Osteoblast (primary cell): Measurements from ENCODE around the gene ASB3. TPM values are rescaled to one million over a fixed set of nuclear protein-coding genes. Genes with fewer than 3 reads are reported as not detected.
A peak's percentile ranks its signal among the peaks of the same experiment; 100 is the strongest.

Experiments used
- DNase-seq: peaks from one replicate; pipeline ENCODE4 v3.0.0; 2011; ENCODE audit warnings: low spot score, mixed read lengths; ENCODE audit not compliant: insufficient read length; ENCODE audit errors: missing footprints
- H2AFZ ChIP-seq: 2 replicates; pipeline ENCODE4 v1.6.0; 2011; ENCODE audit warnings: mild to moderate bottlenecking, low read length
- H3K27ac ChIP-seq: 2 replicates; pipeline ENCODE4 v1.5.1; 2011; ENCODE audit warnings: mild to moderate bottlenecking, low read depth, low read length, moderate library complexity
- H3K27me3 ChIP-seq: 2 replicates; pipeline ENCODE4 v1.6.0; 2012; ENCODE audit warnings: mild to moderate bottlenecking, control low read depth, inconsistent platforms, low read length, moderate library complexity; ENCODE audit not compliant: insufficient read depth
- H3K36me3 ChIP-seq: 2 replicates; pipeline ENCODE4 v1.5.1; 2011; ENCODE audit warnings: mild to moderate bottlenecking, low read length, control low read depth, moderate library complexity; ENCODE audit not compliant: insufficient read depth
- H3K4me1 ChIP-seq: 2 replicates; pipeline ENCODE4 v1.5.1; 2011; ENCODE audit warnings: mild to moderate bottlenecking, low read length, control low read depth, moderate library complexity; ENCODE audit not compliant: insufficient read depth
- H3K4me2 ChIP-seq: 2 replicates; pipeline ENCODE4 v1.6.0; 2011; ENCODE audit warnings: mild to moderate bottlenecking, low read length; ENCODE audit not compliant: insufficient read depth
- H3K4me3 ChIP-seq: fragments of 200-600 bp; sonication (generic); 3 replicates; pipeline ENCODE4 v1.5.1; 2012; ENCODE audit warnings: mild to moderate bottlenecking, low read length, inconsistent platforms; ENCODE audit not compliant: insufficient read depth
- H3K79me2 ChIP-seq: 2 replicates; pipeline ENCODE4 v1.6.0; 2012; ENCODE audit warnings: mild to moderate bottlenecking, low read length, control low read depth, inconsistent platforms; ENCODE audit not compliant: insufficient read depth
- H3K9me3 ChIP-seq: 2 replicates; pipeline ENCODE4 v1.5.1; 2011; ENCODE audit warnings: low read depth, low read length, control low read depth
- H4K20me1 ChIP-seq: 2 replicates; pipeline ENCODE4 v1.6.0; 2012; ENCODE audit warnings: mild to moderate bottlenecking, low read length, control low read depth; ENCODE audit not compliant: insufficient read depth
- CTCF ChIP-seq: IDR thresholded peaks from 2 replicates; pipeline ENCODE4 v1.5.1; 2011; ENCODE audit warnings: mild to moderate bottlenecking, low read depth, low read length, moderate library complexity; ENCODE audit errors: extremely low read depth
- total RNA-seq: library from RNA; depleted of rRNA; stranded (reverse); fragments of >200 nt; gene quantifications from 2 replicates; pipeline ENCODE4 v1.2.3, GENCODE V29; 2012

ASB3 gene
- total RNA-seq, 1 donor = 21.4 TPM

DNA sequence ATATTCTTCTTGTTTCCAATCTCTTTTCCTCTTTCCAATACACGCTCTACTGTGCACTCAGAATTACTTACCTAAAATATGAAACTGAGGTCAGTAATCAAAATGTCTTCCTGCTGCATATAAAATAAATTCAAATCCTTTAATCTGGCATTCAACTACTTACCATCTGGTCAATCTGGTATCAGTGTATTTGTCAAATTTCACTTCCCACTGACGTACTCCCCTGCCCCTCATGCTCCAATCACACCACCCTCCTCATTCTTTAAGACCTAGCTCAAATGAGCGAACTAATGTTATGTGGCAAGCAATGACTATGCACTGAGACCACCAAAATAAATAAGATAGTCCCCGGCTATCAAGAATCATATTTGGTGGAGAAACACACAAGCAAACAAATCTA lies 6.7 kb downstream of the ASB3 start:
- Histone ChIP-seq H3K9me3 (no peaks in the 10 kb centered on the region), H2AFZ (no peak overlapping the region), H4K20me1 (no peaks in the 10 kb centered on the region), H3K4me2 (no peak overlapping the region), H3K27me3 (no peaks in the 10 kb centered on the region), H3K36me3 (peaks cover under 1% of the 10 kb centered on the region), H3K79me2 (peaks cover 83% of the 10 kb centered on the region), H3K4me1 (peaks cover 5% of the 10 kb centered on the region), H3K27ac (no peak overlapping the region), H3K4me3 (no peak overlapping the region)
- no peak for TF ChIP-seq CTCF
- DNase-seq = no peak

- no peak for TF ChIP-seq CTCF
These were observed 8.1 kb downstream of the ASB3 start for GRCh38 chr2:53778536-53779162.

GRCh38 chr2:53777134-53777533 lies 9.6 kb downstream of the ASB3 start:
- Histone ChIP-seq H3K27me3 (no peaks in the 10 kb centered on the region), H2AFZ (peak overlapping the region; percentile 23), H3K27ac (no peak overlapping the region), H3K36me3 (peaks cover 6% of the 10 kb centered on the region), H3K4me1 (no peaks in the 10 kb centered on the region), H3K9me3 (no peaks in the 10 kb centered on the region), H3K4me3 (no peak overlapping the region), H4K20me1 (no peaks in the 10 kb centered on the region), H3K4me2 (peak overlapping the region; percentile 13), H3K79me2 (peaks cover 59% of the 10 kb centered on the region)
- DNase-seq = no peak
- no peak for TF ChIP-seq CTCF

More at GRCh38 chr2:53778536-53779162, 8.1 kb downstream of the ASB3 start:
- H3K9me3 ChIP-seq = no peaks in the 10 kb centered on the region
- H4K20me1 ChIP-seq = no peaks in the 10 kb centered on the region
- peaks cover 6% of the 10 kb centered on the region for H3K36me3 ChIP-seq
- no peaks in the 10 kb centered on the region for H3K4me1 ChIP-seq
- no peak for DNase-seq
- no peak overlapping the region for H2AFZ ChIP-seq
- H3K27me3 ChIP-seq = no peaks in the 10 kb centered on the region
- no peak overlapping the region for H3K27ac ChIP-seq
- H3K4me2 ChIP-seq = no peak overlapping the region
- no peak overlapping the region for H3K4me3 ChIP-seq
- H3K79me2 ChIP-seq = peaks cover 73% of the 10 kb centered on the region

DNA sequence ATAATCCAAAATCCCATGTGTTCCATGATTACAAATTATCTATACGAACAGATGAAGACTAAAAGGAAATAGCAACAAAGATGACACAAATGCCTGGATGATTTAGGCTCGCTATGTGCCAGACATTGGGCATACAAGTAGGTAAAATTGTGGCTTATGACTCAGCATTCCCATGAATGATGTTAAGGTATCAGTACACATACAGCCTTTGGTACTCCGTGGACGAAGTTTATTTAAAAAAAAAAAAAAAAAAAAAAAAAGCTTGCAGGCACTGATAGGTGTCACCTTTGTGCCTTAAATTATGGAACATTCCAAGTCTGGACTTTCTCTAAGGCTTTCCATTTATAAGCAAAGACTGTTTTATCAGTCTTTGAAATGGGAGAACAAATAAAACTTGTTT lies 16.5 kb downstream of the ASB3 start:
- no peak for DNase-seq
- peaks cover 13% of the 10 kb centered on the region for H3K4me1 ChIP-seq

More for the DNA sequence above, 16.5 kb downstream of the ASB3 start:
- no peaks in the 10 kb centered on the region for H3K9me3 ChIP-seq
- H3K27ac ChIP-seq = no peak overlapping the region
- no peaks in the 10 kb centered on the region for H3K27me3 ChIP-seq
- H4K20me1 ChIP-seq = no peaks in the 10 kb centered on the region
- H2AFZ ChIP-seq = no peak overlapping the region
- H3K36me3 ChIP-seq = peaks cover 6% of the 10 kb centered on the region
- no peak overlapping the region for H3K4me3 ChIP-seq
- peaks cover 25% of the 10 kb centered on the region for H3K79me2 ChIP-seq
- TF ChIP-seq CTCF = no peak
- no peak overlapping the region for H3K4me2 ChIP-seq
